A673 (cell line): Measurements from ENCODE around the gene FCRLB. TPM values are rescaled to one million over a fixed set of nuclear protein-coding genes. Genes with fewer than 3 reads are reported as not detected.

Source experiments
- BruUV-seq: library from RNA; stranded (reverse); fragments of 400-500 nt; replicated peaks from 2 replicates; lab custom pipeline; 2021; lab: Mats Ljungman, UMichigan
- CTCF ChIA-PET: fragments of 300-600 bp; sonication (Branson Sonifier 250); formaldehyde crosslinking; loops from one replicate; lab custom pipeline; 2022; ENCODE audit warnings: antibody characterized with exemption; lab: Charles Lee
- POLR2A ChIA-PET: fragments of 300-600 bp; sonication (Branson Sonifier 250); formaldehyde crosslinking; loops from one replicate; lab custom pipeline; 2022; ENCODE audit warnings: antibody characterized with exemption; ENCODE audit not compliant: low non-redundant PET; lab: Charles Lee
- DNase-seq: peaks from one replicate; pipeline ENCODE4 v3.0.0-alpha.2; 2015; ENCODE audit warnings: low spot score
- H3K27ac ChIP-seq: fragments of 200-600 bp; sonication (generic); 2 replicates; pipeline ENCODE4 v1.5.1; 2016; ENCODE audit warnings: mixed run types, low read depth, mild to moderate bottlenecking, mixed read lengths, antibody characterized with exemption, low read length; ENCODE audit not compliant: poor library complexity, severe bottlenecking
- H3K27me3 ChIP-seq: fragments of 200-600 bp; sonication (generic); replicated peaks from 2 replicates; pipeline ENCODE4 v1.6.1; 2017; ENCODE audit warnings: mixed run types, low read depth, mild to moderate bottlenecking, mixed read lengths, antibody characterized with exemption, low read length; ENCODE audit not compliant: insufficient read depth, poor library complexity
- H3K36me3 ChIP-seq: fragments of 200-600 bp; sonication (generic); 2 replicates; pipeline ENCODE4 v1.6.1; 2016; ENCODE audit warnings: mixed run types, mild to moderate bottlenecking, mixed read lengths, antibody characterized with exemption, low read length; ENCODE audit not compliant: insufficient read depth, poor library complexity, severe bottlenecking
- H3K4me1 ChIP-seq: fragments of 200-600 bp; sonication (generic); 2 replicates; pipeline ENCODE4 v1.6.1; 2017; ENCODE audit warnings: mixed run types, mild to moderate bottlenecking, mixed read lengths, antibody characterized with exemption, low read length; ENCODE audit not compliant: insufficient read depth, poor library complexity, severe bottlenecking
- H3K4me3 ChIP-seq: fragments of 200-600 bp; sonication (generic); 2 replicates; pipeline ENCODE4 v1.5.1; 2016; ENCODE audit warnings: low read depth, mixed run types, mild to moderate bottlenecking, mixed read lengths, low read length; ENCODE audit not compliant: poor library complexity, severe bottlenecking
- H3K9me3 ChIP-seq: fragments of 200-600 bp; sonication (generic); 2 replicates; pipeline ENCODE4 v1.6.1; 2016; ENCODE audit warnings: mixed run types, low read depth, mild to moderate bottlenecking, mixed read lengths, antibody characterized with exemption, low read length; ENCODE audit not compliant: poor library complexity, severe bottlenecking
- CTCF ChIP-seq: fragments of 300-800, 200-600 bp; sonication (generic); conservative IDR thresholded peaks from 2 replicates; pipeline ENCODE4 v1.5.1; 2017; ENCODE audit warnings: low read depth, mild to moderate bottlenecking, antibody characterized with exemption, low read length, moderate library complexity, mixed read lengths
- EZH2 ChIP-seq: fragments of 200-600 bp; sonication (generic); IDR thresholded peaks from 2 replicates; pipeline ENCODE4 v1.6.1; 2017; ENCODE audit warnings: borderline replicate concordance, low read depth, mild to moderate bottlenecking, mixed read lengths, antibody characterized with exemption, low read length; ENCODE audit not compliant: poor library complexity, severe bottlenecking
- intact Hi-C: fragments of 100-400 bp; cut with micrococcal nuclease; formaldehyde crosslinking; loops from one replicate; pipeline ENCODE4 v1.10.0; 2022; ENCODE audit not compliant: unreplicated experiment
- total RNA-seq: library from RNA; stranded (reverse); gene quantifications from 2 replicates; pipeline ENCODE4 v1.2.3, GENCODE V29; 2021

The FCRLB gene
- total RNA-seq, 1 experiment from 2014 or later, result 0.67 TPM

GRCh38 chr1:161728376-161729226, 7.3 kb downstream of the FCRLB start:
- Histone ChIP-seq H3K4me1 (peaks cover 6% of the 10 kb centered on the region), H3K27ac (no peak overlapping the region), H3K27me3 (no peaks in the 10 kb centered on the region), H3K9me3 (no peaks in the 10 kb centered on the region), H3K4me3 (no peak overlapping the region), H3K36me3 (no peaks in the 10 kb centered on the region)
- no peak for TF ChIP-seq EZH2
- TF ChIP-seq CTCF, result no peak
- intact Hi-C loops, result no loop called here
- CTCF ChIA-PET, result no interaction called here
- DNase-seq, result no peak
- no TSS peak for BruUV-seq
- POLR2A ChIA-PET, result interaction anchor here (0.5 kb wide), 1 partner anchor 10 kb away, joined by 4 read pairs; no protein-coding TSS in a partner anchor

GRCh38 chr1:161730050-161730564, 8.8 kb downstream of the FCRLB start:
- no peak for TF ChIP-seq CTCF
- no peak for TF ChIP-seq EZH2
- POLR2A ChIA-PET, result no interaction called here

DNA sequence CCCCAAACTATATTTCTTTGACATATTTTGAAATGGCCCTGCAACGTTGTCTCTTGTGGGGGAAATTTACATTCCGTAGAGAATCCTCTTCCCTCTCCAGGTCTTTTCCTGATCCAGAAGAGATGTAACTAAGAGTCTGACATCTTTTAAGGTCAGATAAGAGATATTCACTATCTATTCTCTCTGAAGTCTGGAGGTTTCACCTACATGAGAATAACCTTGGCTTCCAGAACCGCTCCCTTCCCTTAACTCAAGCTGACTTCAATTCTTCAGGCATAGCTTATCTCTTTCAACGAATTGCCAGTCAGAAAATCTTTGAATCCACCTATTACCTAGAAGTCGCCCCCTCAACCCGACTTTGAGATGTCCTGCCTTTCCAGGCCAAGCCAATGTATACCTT, 9.9 kb downstream of the FCRLB start:
- Histone ChIP-seq H3K27me3 (no peaks in the 10 kb centered on the region), H3K4me3 (no peak overlapping the region), H3K9me3 (no peaks in the 10 kb centered on the region), H3K27ac (no peak overlapping the region), H3K4me1 (peaks cover 11% of the 10 kb centered on the region), H3K36me3 (no peaks in the 10 kb centered on the region)
- TF ChIP-seq EZH2 (no peak), CTCF (no peak)
- intact Hi-C loops, result loop anchor here (10.0 kb wide), 1 partner anchor 166 kb away; no protein-coding TSS in a partner anchor
- CTCF ChIA-PET, result no interaction called here
- no TSS peak for BruUV-seq
- POLR2A ChIA-PET, result no interaction called here
- DNase-seq, result no peak

More at GRCh38 chr1:161730050-161730564, 8.8 kb downstream of the FCRLB start:
- H3K36me3 ChIP-seq, result no peaks in the 10 kb centered on the region
- BruUV-seq, result no TSS peak
- intact Hi-C loops, result loop anchor here (10.0 kb wide), 1 partner anchor 165 kb away; no protein-coding TSS in a partner anchor
- CTCF ChIA-PET, result no interaction called here
- H3K27ac ChIP-seq, result no peak overlapping the region
- H3K9me3 ChIP-seq, result no peaks in the 10 kb centered on the region
- H3K4me3 ChIP-seq, result no peak overlapping the region
- DNase-seq, result peak; percentile 39
- H3K4me1 ChIP-seq, result peaks cover 11% of the 10 kb centered on the region
- no peaks in the 10 kb centered on the region for H3K27me3 ChIP-seq
